Fibroblast of skin of abdomen (primary cell): ENCODE measurements around the gene MYO1B.

Experiments used
- DNase-seq: peaks from one replicate; pipeline ENCODE4 v3.0.0-alpha.2; 2013

The MYO1B gene

DNA sequence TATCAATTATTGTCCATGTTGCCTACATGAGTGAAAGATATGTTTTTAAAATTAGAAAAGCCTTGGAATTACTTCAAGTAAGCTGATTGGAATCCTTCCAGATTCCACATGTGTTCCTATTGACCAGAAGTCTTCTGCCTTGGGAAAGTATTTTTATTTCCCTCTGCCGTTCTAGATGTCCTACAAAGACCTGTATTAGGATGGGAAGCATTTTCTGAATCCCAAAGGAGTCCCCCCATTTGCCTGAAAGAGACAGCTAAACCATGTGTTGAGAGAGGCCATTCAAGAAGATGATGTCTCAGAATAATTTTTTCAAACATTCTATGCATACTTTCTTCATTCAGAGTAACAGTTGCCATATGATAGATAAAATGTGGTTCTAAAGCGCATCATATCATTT lies 19.0 kb upstream of the MYO1B start:
- DNase-seq, result peak; percentile 61

DNA sequence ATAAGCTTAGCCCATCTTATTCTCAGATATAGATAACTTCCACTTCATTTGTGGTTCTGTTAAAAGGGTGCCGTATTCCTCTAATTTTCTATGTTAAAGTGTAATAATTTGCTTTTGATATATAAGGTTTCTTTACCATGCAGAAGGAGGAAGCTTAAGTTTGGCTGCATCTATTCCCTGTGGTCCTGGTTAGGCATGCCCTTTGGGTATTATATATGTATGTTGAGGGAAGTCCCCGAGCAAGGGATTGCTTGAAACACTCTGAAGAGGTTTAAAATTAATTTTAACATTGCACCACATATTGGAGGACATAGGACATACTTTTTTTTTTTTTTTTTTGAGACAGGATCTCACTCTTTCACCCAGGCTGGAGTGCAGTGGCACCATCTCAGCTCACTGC lies 16.9 kb upstream of the MYO1B start:
- no peak for DNase-seq

DNA sequence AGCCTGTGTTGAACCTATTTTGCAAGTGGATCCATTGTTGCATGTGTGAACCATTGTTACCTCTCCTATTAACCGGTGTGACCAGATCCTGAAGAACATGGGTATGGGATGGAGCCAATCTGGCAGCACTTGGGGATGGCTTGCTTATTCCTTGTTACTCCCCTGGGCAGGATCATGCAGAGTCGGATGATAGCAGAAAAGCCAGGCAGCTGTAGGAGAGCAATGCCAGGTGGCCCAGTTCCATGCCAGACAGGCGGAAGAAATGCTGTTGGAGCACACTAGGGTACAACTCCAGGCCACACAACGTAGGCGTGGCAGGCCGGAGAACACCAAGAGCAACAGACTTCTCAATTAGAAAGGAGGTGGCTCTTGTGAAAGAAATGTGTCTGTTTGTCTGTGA lies 16.3 kb upstream of the MYO1B start:
- no peak for DNase-seq

DNA sequence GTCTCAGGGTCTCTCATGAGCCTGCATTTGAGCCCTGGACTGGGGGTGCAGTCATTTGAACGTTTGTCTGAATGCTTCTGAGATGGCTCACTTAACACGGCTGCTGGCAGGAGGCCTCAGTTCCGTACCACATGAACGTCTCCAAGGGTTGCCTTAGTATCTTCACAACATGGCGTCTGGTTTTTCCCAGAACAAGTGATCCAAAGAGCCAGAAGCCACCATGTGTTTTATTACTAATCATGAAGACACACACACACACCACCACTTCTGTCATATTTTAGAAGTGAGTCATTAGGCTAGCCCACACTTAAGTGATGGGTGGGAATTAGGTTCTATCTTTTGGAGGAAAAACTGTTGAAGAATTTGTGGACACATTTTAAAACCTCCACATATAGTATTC lies 15.0 kb upstream of the MYO1B start:
- DNase-seq, result peak; percentile 98

DNA sequence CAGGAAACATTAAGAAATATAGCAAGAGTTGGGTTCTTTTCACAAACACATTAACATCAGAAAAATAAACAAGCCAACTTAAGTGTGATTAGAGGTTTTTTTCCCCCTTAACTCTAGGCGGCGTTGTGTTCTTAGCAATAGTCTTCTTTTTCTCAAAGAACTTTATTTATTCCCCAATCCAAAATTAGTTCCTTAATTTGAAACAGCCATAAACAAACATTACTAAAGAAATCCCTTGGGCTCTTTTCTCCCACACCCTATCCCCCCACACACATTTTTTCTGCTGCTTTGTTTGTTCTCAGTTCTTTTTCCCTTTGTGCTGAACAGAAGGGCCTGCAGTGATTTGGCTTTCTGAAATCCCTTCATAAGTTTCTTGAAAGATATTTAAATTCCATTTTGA lies 13.2 kb upstream of the MYO1B start:
- peak; percentile 65 for DNase-seq

DNA sequence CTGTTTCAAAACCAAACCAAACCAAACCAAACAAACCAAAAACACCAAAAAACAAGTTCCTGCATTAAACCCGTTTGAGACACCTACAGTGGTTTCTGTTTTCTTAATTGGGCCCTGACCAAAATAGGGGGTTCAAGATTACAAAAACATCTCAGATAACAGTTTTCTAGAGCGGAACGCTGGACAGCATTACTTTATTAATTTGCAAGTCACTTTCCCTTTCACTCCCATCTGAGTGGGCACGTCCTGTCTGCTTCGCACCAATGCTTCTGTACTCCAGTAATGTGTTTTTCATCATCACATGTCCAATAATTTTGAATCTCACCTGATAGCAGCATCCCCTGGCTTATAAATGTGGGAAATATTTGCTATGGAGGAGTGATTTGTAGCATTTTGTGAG lies 11.7 kb upstream of the MYO1B start:
- no peak for DNase-seq

DNA sequence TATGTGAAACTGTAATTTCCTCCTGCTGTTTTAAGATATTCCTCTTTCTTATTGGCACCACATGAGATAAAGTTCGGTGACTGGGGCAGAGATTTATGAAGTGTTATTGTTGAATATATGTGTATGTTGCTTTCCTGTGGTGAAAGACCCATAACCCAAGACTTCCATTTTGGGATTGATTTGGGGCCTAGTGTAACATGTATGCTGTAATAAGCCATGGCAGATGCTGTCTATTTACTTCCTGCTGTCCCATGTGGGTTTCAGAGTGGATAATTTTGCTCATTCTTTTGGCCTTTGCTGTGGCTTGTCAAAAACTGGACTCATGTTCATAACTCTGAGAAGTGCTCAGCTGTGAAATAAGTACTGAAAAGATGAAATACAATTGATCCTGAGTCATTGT lies 10.8 kb upstream of the MYO1B start:
- DNase-seq, result peak; percentile 96

DNA sequence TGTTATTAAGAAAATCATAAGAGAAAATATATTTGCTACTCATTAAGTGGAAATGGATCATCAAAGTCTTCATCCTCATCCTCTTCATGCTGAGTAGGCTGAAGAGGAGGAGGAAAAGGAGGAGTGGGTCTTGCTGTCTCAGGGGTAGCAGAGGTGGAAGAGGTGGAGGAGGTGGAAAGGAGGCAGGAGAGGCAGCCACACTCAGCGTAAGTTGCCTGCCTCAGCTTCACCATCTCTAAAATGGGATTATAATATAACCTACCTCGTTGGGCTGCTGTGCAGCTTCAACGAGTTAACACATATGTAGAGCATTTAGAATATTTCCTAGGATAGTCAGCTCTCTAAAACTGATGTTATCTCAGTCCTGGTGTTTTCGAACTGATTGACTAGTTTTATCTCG lies 4.3 kb upstream of the MYO1B start:
- DNase-seq, result no peak

DNA sequence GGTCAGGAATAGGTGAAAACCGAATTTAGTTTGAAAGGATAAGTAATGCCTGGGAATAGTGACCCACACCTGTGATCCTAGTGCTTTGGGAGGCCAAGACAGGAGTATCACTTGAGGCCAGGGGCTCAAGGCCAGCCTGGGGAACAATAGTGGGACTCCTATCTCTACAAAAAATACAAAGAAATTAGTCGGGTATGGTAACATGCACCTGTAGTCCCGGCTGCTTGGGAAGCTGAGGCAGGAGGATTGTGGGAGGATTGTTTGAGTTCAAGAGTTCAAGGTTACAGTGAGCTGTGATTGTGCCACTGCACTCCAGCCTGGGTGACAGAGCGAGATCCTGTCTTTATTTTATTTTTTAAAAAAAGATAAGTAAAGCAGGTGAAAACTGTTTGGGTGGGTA lies 3.8 kb upstream of the MYO1B start:
- DNase-seq, result no peak

DNA sequence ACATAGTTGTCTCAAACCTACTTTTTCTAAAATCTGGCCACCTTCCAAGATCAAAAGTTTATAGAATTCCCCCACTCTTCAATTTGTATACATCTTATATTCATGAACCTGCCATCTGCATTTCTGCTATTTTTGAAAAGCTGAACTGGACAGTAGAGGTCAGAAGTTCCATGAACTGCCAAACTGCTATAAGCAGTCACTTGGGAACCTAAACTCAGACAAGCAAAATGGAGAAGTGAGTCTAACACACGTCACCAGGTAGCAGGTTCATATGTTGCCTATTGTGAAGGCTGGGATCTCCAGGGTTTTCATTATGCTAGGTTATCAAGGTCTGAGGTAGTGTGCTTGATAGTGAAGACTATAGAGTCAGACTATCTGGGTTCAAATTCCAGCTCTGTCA lies 2.0 kb upstream of the MYO1B start:
- DNase-seq, result no peak

DNA sequence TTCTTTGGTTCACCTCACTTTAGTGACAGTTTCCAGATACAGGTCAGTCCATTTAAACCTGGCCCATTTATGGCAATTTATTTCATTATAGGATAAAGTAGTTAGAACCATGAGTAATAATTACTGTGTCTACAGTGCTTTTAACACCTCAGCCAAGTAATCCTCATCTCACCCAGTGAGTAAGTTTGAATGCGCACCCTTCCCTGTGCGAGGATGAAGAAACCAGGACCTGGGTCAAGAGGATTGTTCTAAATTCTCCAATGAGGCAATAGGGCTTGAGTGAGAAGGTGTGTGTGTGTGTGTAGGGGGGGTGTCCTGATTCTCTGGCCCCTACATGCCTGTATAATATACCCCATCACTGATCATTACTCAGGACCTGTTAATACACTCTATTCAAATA lies 854 bp upstream of the MYO1B start:
- no peak for DNase-seq

DNA sequence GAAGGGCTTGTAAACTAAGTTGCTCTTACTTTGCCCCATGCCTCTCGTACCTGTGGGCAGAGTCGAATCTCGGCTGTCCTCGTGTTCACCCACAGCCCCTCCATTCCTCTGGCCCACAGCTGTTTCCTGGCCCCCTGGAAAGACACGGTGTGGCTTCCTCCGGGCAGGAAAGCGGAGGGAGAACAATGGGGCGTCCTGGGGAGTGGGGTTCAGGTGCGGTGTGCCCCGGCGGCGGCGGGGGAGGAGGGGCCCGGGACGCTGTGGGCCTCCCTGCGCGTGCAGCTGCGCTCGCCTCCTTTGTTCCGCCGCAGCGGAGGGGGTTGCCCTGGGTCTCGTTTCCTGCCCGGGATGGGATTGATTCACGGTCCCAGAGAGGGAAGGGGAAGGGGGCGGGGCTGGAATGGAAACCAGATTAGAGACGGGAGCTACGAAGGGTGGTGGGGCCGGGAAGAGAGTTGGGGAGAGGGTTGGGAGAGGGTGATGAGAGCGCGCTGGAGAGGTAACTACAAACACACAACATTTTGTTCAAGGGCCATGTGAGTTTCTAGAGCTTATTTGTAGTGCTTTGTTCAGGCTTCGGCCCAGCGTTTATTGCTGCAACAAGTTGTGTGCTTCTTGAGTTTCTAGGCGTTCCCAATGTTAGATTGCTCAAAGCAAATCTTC lies 796 bp downstream of the MYO1B start:
- DNase-seq, result peak; percentile 80

DNA sequence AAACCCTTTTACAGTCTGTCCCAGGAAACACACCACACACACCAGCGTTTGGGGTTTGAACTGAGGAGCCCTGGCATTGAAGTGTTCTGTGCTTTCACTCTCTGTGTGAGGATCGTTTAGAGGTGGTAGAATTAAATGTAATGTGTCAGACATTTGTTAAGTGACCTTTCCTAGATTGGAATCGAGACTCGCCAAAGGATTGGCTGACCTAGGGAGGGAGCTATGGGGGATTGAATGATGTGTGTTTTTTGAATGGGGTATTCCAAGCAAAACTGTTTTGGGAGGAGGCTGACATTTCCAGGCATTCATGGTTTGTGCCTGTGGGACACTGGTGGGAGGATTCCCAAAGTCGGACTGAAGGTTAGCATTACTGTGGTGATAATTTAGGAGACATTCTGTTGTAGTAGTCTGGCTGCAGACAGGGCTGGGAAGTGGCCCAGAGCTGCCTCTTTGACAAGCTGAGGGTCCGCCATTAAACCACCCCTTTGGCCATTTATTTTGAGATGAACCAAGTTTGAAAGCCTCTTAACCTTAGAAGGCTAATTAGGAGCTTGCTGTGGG lies 1.7 kb downstream of the MYO1B start:
- peak; percentile 25 for DNase-seq

DNA sequence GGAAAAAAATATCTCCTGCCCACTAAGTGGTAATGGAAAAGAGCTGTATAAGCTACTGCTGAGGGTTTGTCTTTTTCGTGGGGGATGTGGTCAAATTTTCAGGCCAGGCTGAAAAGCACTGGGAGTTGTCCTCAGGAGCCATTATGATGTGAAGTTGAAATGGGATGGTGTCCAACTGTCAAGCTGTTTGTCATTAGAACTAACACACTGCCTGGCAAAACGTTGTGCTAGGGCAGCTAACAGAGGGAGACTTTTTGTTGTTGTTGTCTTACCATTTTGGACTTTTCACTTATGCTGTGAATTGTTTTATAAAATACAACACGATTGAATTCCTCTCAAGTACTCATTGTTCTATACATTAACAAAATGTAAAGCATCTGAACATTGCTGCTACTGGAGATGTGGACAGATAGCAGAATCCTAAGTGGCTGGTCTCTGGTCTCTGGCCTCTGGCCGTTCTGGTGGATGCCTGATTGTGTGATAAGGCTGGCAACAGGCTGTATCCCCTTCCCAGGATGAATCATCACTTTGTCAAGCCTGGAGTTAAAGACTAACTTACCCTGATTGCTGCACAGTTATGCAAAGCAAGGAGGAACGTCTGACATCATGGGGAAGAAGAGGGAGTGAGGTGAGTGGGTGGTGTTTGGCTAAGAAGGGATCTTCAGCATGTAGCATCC lies 2.3 kb downstream of the MYO1B start:
- DNase-seq, result peak; percentile 89

DNA sequence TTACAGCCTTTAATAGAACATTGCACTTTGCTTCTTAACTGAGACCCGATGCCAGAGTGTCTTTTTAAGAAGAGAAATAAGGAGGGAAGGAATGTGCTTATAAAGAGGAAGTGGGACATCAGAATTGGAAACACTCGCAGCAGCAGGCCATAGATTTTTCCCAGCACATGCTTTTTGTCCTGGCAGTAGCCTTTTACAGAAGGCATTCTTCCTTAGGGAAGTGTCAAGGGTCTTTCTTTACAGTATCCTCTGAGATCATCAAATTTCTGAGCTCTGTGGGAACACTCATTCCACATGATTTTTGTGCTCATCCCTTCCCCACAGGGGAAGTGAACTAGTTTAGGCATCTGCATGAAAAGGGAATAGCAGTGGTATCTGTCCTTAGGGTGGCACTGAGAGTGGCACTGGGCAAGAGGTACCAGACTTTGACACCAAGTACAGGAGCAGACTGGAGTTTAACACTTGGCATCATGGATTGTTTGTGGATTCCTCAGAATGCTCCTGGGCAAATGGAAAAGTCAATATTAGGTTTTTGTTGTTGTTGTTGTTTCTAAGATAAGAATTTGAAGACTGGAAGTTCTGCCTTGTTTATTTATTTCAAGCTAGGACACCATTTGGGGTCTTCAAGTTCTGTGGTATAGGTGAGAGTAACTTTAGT lies 4.1 kb downstream of the MYO1B start:
- DNase-seq, result peak; percentile 44

DNA sequence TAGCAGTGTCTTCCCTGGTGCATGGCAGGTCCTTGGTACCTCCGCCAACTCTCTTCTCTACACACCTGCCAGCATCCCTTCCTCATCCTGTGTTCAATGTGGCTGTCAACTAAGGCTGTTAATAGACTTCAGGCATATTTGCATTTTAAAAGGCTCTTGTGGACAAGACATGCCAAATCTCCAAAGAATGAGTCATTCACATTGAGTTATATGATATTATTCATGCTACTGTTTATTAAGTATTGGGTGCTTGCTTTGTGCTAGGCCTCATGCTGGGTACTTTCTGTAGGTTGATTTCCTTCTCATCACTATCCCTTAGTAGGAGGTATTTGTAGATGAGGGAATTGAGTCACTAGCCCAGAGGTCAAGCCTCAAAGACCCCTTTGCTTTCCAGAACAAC lies 5.2 kb downstream of the MYO1B start:
- peak; percentile 36 for DNase-seq

DNA sequence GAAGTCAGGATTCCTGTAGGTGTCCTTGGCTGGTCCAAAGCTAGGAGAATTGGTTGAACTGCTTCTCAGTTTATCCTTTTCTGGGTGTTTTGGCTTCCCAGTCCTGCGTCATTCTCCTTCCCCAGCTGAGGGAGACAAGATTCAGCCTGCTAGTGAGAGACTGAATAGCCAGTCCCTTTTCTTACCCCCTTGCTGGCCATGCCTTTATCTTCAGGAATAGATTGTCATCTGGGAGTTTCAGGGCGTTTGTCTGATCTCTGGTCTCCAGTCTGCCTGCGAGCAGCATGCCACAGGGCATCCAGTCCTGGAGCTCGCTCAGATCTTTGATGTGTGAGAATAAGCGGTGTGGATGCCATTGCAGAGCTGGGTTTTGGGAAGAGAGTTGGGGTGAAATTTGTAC lies 5.8 kb downstream of the MYO1B start:
- DNase-seq, result no peak

DNA sequence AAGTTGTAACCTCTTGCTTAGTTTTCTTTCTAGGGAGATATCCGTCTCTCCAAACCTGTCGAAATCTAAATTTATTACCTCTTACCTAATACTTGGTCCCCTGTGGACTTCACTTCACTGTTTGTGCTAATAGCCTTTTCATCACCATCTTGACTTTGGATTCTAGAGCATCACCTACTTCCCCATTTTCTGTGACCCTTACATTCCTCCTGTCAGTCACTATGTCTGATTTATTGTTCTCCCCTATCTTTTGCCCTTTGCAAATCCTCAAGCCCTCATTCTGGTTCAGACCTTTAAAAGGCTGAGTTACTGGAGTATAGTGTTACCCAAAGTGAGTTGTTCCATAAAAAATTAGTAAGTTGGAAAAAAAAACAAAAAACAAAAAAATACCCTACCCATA lies 7.5 kb downstream of the MYO1B start:
- peak; percentile 47 for DNase-seq

DNA sequence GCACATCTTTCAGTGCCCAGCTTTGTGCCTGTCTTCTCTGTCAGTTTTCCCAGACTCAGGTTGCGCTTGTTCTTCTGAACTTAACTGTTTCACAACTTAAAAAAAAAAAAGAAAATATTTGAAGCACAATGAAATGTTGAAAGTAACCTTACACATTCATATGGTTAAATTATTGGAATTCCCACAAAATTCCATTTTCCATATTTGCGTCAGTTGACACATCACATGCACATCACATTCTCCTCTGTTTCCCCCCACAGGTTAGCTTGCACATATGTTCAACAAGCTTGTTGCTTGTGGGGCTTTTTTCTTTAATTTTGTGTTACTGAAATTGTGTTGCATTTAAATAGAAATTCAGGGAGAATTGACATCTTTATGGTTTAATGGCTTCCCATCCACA lies 8.3 kb downstream of the MYO1B start:
- DNase-seq, result peak; percentile 66

DNA sequence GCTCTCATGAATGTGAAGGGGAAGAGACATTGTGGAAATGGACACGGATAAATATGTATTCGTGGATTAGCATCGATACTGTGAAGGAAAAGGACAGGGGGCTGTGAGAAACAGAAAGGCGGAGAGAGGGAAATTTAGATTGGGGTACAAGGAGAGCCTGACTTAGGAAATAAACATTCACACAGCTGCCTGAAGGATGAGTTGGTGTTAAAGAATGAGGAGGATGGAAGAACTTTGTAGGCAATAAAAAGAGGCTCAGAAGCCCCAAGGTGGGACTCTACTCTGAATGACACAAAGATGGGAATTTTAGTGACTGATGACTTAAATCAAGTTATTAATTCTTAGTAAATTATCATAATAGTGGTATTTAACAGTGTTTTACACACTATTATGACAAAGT lies 10.1 kb downstream of the MYO1B start:
- DNase-seq, result peak; percentile 30

DNA sequence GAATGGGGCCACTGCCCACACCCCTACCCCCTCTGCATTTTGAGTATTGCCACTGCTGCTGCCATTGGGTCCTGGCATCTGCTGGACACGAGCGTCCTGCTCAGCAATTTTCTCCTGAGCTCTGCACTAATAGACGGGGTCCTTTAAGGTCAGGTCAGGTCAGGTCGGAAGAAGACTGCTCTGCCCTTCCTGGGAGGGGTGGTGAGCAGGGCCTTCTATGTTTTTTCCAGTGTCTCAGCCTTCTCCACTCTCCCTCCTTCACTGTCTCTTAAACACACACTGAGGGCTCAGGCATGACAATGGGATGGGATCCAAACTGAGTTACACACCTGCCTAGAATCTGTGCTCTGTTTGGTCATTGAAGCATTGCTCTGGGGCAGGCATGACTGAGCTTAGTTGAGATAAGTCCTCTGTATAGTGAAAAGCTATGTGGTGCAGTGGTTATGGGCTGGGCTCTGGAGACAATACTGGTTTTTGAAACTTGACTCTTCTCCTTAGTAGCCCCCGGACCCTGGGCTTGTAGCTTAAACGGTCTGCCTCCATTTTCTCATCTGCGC lies 10.6 kb downstream of the MYO1B start:
- DNase-seq, result no peak

DNA sequence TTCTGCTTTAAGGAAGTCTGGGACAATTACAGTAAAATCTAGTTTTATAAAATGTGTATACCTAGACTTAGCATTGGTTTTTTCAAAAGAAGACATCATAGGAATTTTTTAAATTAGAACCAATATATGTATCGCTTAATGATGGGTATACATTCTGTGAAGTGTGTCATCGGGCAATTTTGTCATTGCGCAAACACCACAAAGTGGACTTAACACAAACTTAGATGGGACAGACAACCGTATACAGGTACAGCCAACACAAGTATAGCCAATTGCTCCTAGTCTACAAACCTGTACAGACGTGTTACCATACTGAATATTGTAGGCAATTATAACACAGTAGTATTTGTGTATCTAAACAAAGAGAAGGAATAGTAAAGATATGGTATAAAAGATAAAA lies 12.7 kb downstream of the MYO1B start:
- no peak for DNase-seq

DNA sequence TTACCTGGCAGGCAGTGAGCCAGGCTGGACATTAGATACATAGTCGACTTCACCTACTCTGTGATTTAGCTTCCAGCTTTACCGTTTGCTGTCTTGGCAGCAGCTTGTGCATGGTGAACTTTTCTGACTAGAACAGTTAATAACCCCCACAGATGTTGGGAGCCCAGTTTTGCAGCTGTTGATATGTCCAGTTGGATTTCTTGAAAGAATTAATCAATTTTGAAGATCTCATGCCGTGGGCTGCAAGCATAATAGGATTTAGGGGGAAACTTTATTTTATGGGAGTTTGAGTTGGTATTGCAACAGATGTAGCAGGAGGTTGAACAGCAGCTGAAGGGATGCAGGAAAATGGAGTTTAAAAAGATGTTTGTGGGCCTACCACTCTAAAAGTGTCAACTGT lies 13.8 kb downstream of the MYO1B start:
- DNase-seq, result no peak

DNA sequence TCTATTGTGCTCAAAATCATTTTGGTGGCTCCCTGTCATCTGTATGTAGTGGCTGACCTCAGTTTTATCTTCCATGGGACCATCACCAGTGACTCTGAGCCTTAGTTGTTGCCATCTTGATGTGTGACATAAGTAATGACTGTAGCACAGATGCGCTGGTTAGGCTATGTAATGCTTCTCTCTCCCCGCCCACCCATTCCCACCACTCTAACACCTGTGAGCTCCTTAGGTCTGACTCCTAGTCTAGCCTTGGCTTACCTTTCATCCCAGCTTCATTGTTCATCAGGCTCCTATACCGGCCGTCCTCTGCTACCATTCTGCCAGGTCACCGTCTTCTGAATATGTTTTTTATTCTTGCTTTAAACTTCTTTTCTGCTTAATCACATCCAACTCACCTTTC lies 17.2 kb downstream of the MYO1B start:
- peak; percentile 35 for DNase-seq
